HG03103 (cell line): ENCODE data around the gene SLC24A4.
A peak's percentile ranks its signal among the peaks of the same experiment; 100 is the strongest.
"Not testable (repeated sequence)": the region's sequence is repeated elsewhere in the genome, so short reads cannot be mapped to it uniquely, and the experiment has no call there.

ENCODE experiments used
- ATAC-seq: cut with Tn5 transposase; IDR thresholded peaks from one replicate; pipeline ENCODE4 v1.9.1; 2021; ENCODE audit warnings: low read depth; ENCODE audit not compliant: unreplicated experiment

The SLC24A4 gene

DNA sequence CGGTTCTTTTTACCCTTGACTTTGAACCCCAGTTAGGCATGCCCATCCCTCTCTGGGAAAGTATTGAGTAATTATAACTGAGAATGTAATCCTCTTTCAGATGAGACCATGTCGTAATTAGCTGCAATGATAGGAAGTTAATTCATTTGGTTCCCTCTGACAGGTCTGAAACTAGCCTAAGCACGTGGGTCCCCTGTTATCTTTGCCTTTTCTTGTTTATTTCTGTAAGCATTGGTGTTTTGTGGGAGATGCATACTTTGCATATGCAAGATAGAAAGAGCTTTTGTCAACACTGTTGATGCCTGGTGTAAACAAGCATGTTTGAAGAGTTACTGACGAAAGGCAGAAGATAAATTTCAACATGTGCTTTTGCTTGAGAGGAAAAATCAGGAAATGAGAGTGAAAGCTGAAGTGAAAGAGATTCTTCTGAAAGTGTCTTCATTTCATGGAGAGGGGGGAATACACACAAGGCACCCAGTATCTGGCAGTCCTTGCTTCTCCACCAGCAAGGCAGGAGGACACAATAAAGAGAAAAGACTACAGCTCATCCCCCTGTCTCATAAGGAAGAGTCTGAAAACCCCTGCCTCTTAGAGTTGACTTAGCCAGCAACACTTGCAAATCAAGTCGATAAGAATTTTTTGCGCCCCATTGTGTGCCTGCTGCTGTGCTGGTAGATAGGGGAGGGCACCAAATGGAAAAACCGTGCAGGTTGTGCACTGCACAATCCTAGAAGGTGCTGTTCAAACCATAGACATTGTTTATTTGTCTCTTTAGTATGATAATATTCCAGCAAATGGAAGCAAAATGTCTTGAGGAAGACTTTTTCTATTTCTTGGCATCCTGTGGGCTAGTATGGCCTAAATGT lies 77.8 kb downstream of the SLC24A4 start:
- peak; percentile 69 for ATAC-seq

DNA sequence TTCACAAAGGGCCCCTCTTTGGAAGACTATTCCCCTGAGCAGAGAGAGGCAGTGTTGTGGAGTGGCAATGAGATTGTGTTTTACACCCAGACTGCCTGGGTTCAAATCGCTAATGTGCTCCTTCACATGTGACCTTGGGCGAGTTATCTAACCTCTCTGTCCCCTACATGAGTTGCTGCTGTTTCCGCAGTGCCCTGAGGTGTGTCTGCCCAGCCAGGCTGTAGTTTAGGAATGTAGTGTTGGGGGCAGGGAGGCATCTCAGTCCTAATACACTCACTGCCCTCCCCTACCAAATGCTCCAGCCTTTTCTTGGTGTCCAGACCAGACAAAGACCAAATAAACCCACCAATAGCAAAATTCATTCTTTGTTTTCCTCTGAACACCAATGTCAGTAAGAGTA lies 78.6 kb downstream of the SLC24A4 start:
- ATAC-seq = no peak

DNA sequence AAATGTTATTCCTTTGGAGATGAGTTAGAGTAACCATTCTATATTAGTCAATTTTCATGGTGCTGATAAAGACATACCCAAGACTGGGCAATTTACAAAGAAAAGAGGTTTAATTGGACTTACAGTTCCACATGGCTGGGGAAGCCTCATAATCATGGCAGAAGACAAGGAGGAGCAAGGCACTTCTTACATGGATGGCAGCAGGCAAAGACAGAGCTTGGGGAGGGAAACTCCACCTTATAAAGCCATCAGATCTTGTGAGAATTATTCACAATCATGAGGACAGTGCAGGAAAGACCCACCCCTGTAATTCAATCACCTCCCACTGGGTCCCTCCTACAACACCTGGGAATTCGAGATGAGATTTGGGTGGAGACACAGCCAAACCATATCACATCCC lies 79.5 kb downstream of the SLC24A4 start:
- ATAC-seq = not testable (repeated sequence)

DNA sequence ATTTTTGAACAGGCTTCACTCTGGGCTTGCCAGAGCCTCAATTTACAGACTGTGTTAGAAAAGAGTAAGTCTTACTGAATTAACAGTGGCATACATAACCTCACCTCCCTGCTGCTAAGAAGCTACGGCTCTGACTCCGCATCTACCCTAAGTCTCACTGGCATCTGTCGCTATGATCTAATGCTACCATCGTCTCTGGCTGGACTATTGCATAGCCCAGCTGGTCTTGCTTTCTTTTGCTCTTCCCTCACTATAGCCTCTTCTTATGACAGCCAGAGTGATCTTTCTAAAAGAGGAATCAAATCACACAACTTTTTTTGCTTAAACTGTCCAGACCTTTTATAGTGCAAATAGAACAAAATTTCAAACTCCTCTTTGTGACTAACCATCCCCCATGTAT lies 81.1 kb downstream of the SLC24A4 start:
- no peak for ATAC-seq

DNA sequence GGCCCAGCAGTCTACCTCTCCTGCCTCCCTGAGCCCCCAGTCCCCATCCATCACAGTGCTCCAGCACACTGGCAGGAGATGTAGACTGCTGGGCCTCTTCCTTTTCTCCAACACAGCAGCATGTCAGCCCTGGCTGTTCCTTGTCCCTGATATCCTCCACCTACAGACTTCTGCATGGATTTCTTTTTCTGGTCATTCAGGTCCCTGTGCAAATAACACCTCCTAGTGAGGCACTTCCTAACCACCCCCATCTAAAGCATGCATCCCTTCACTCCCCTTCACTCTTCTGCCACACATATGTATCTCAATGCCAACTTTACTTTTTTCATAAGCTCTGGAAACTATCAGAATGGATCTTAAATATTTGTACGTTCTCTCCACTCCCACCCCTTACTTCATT lies 81.5 kb downstream of the SLC24A4 start:
- ATAC-seq = no peak

DNA sequence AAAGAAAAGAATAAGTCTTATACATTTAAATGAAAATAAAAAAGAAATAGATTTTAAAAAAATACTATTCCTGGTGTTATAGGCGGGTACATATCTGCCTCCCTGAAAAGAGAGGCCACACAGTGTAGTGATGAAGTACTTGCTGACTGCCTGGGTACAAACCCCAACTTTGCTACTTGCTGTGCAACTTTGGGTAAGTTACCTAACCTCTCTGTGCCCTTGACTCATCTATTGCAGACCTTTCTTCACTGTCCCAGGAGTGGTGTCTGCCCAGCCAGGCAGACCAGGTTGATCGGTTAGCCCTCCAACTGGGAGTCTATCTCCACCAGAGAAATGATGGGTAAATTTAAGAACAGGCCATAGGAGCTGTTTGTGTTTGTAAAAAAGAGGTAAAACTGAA lies 82.0 kb downstream of the SLC24A4 start:
- no peak for ATAC-seq

DNA sequence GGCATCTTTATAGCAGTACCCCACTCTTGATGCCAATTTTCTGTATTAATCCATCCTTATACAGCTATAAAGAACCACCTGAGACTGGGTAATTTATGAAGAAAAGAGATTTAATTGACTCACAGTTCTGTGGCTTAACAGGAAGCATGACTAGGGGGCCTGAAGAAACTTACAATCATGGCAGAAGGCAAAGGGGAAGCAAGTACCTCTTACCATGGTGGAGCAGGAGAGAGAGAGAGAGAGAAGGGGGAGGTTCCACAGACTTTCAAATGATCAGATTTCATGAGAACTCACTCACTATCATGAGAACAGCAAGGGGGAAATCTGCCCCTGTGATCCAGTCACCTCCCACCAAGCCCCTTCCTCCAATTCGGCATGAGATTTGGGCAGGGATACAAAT lies 84.4 kb downstream of the SLC24A4 start:
- no peak for ATAC-seq

DNA sequence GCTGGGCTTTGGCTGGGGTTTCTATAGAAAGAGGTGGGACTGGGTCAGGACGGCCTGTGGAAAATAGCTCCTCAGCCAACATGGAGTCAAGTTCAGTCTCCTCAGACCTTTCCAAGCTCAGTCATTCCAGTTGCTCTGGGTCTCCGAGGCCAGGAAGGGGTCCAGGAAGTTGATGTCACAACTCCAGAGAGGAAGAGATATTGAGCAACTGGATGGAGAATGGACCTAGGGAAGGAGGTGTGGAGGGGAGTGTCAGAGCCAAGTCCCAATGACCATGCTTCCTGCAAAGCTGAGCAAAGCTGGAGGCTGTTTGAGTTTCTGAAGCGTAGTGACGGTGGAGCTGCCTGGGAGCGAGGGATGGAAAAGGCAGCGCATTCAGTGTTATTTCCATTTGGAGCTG lies 86.1 kb downstream of the SLC24A4 start:
- ATAC-seq = no peak

DNA sequence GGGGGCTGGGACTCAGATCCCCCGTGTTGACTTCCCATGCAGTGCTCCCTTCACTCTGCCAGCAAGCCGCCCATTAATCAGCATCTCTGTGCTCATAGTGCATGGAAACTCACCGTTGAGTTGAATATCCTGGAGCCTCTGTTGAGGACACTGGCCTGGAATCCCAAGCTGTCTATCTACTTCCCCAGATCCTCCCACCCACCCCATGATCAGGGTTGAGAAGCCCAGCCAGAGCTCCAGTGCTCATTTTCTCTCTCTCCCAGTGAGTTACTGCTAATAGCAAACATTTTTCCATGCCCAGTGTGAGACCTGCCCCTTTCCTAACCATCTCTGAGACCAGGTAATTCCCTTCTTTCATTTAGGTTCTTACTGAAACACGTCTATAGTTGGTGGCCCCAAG lies 88.2 kb downstream of the SLC24A4 start:
- no peak for ATAC-seq

DNA sequence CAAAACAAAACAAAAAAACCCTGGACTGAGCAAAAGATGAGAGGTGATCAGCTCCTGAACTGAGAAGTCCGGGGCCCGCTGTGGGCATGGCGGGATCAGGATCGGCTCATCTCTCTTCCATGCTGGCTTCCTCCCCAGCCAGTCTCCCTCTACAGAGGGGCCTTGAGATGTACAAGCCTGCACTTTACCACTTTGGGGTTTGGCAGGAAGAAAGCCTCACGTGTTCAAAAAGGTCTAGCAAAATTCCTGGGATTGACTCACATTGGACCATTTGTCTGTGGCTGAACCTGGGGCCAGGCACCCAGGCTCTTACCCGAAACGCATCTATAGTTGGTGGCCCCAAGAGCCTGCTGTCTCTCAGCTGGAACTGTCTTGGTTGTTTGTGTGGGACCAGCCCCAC lies 89.0 kb downstream of the SLC24A4 start:
- ATAC-seq = no peak

DNA sequence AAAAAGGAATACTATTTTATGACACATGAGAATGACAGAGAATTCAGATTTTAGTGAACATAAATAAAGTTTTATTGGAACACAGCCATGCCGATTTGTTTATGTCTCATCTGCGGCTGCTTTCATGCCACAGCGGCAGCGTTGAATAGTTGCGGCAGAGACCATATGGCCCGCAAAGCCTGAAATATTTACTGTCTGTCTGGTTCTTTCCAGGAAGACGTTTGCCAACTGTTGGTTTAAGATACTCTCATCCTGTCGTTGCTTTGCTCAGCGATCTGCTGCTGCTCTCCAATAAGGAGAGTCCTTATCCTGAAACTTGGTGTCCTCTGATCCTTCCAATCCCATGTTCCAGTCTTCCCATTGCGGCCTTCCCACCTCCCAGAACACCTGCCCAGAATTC lies 89.9 kb downstream of the SLC24A4 start:
- no peak for ATAC-seq

DNA sequence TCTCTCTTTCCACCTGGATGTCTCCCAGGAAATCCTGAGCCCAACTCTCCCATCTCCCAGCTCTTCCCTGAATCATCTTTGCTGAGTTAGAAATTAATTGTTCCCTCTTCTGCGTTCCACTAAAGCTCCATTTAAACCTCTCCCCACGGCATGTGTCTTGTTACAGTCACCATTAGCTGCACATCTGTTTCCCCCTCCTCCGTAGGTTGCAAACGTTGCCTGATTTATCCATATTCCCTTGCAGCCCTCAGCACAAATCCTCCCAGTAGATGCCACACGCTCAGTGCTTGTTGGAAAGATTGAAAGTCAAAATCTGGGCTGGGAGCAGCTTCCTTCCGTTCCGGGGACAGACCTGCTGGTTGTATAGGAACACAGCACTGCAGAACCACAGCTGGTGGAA lies 90.4 kb downstream of the SLC24A4 start:
- ATAC-seq = no peak

DNA sequence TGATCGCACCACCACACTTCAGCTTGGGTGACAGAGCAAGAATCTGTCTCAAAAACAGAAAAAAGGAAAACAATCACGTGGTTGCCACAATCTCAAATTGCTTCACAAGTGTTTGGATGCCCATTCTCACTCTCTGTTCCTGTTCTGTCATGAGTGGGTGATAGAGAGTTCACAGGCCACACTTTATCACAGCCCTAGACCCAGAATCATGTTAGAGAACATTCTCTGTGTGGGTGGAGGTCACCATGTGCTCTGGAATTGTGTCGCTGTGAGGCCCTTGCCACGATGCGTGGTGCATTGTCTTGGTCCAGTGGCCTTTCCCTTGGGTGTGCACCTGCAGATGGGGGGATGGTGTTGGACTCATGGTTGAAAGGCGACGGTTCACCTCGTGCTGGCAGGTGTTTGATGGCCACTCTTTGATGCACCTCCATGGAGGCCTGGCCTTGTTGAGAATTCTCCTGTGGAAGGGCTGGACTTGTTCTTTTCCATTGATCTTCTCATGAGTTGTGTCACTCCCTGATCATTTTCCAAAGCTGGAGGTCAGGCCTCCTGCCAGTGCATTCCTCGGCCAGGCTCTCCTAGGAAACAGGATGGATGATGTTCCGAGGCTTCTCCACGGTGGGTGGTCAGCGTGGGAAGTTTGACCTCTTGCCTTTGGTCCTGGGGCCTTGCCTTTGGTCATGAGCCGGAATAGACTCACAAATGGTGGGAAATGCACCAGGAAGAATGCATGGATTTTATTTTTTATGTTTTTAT lies 91.9 kb downstream of the SLC24A4 start:
- ATAC-seq = no peak

DNA sequence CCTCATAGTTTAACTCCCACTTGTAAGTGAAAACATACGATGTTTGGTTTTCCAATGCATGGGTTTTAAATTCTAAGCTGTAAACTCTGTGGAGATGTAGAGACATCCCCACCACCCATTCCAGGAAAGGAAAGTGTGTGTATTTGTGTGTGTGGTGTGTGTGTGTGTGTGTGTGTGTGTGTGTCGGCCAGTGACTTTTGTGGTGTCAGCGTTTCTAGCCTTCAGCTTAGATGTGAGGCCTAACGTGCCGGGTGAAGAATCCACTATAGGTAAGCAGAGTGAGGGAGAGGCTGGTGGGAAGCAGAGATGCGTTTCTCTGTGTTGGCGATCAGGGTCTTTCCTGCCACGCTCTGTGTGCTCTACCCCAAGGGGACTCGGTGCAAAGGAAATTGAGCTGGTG lies 93.0 kb downstream of the SLC24A4 start:
- no peak for ATAC-seq

DNA sequence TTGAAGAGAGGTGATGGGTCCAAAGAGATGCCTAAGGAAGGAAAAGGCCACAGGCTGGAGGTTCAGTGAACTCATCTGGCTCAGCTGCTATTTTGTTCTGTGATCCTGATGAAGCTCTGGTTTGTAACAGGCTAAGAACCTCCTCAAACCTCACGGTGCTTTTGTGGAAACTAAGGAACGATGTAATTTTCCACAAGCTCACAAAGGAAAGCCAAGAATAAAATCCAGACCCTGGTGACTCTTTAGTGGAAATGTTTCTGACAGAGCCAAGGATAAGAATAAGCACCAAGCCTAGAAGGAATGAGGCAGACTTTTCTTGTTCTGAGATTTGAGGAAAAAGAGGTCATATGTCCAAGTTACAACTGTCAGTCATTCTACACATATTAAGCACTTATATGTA lies 93.6 kb downstream of the SLC24A4 start:
- ATAC-seq = no peak

DNA sequence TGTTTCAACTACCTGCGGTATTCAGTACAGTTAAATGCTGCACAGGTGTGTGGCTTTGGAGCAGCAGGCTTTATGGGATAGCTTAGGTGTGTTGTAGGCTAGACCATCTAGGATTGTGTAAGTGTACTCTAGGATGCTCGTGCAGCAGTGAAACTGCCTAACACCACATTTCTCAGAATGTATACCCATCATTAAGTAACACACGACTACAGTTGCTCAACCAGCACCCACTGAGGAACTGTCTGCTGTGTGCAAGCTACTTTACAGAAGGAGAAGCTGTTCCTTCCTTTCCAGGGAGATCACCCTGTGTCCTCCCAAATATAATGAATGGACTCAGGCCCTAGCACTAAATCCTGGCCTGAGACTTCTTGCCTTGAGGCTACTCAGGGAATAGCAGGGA lies 94.8 kb downstream of the SLC24A4 start:
- no peak for ATAC-seq

DNA sequence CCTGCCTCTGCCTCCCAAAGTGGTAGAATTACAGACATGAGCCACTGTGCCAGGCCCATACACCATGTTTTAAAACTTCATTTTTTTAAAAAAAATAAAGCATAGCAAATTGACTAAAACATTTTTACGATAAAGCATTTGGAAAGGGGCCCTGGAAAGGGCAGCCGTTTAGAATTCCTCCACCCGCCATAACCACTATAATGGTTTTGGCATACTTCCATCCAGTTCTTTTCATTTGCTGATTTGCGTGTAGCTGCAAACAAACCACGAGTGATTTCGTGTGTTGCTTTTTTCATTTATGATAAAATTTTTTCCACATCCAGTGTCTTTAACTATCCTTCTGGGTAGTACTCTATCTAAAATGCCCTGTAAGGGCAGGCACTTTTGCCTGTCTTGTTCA lies 98.8 kb downstream of the SLC24A4 start:
- no peak for ATAC-seq

DNA sequence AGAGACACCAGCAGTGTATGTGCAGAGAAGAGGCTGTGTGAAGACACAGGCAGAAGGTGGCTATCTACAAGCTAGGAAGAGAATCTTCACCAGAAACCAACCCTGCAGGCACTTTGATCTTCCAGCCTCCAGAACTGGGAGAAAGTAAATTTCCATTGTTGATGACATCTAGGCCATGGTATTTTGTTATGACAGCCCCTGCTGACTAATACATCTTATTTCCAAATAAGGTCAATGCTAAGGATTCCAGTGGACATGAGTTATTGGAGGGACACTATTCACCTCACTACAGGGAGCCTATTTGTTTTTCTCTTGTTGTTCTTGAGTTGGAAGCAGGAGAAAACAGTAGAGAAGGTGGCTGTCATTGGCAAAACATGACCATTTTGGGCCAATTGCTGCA lies 102.1 kb downstream of the SLC24A4 start:
- ATAC-seq = no peak

DNA sequence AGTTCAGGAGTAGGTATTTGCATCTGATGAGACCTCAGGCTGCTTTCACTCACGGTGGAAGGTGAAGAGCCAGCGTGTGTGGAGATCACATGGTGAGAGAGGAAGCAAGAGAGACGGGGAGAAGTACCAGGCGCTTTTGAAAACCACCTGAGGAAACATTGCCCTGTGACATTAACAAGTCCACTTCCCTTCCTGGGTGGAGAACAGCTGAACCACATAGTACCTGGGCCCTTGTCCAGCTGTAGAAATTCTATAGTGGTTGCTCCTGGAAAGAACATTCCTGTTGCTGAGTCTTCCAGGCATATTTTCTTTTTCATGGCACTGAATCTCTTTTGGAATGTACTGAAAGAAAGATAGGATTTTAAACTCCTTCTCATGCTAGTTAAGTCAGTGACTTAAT lies 103.3 kb downstream of the SLC24A4 start:
- no peak for ATAC-seq

DNA sequence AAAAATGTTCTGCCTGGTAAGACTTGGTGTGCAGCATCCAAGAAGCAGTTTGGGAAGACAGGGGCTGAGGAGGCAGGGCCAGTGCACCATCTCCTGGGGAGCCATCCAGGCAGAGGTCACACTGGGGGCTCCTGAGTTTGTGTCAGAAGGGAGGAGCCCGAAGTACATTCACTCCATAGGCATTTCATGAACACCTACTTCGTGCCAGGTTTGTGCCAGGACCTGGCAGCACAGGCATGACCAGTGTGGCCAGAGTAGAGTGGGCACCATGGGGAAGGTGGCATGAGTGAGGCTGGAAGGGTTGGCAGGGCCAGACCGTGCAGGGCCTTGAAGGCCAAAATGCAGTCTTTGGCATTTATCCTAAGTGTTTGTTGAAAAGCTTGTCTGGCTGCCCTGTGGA lies 104.1 kb downstream of the SLC24A4 start:
- no peak for ATAC-seq

DNA sequence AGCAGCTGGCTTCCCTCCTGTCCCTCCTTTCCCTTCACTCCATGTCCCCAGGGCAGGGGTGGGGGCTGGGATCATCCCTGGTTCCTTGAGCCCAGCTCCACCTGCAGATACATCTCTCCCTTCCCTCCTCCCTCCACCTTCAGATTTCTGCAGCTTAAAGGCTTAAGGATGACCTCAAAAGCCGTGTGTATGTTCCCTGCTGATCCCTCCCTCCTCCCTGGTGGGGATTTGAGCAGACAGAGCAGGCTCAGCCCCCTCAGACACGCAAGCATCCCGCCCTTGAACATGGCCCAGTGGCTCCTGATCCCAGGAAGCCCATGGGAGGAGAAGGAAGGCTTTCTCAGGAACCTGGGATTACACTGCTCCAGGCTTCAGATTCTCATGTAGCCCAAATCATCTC lies 107.7 kb downstream of the SLC24A4 start:
- no peak for ATAC-seq

DNA sequence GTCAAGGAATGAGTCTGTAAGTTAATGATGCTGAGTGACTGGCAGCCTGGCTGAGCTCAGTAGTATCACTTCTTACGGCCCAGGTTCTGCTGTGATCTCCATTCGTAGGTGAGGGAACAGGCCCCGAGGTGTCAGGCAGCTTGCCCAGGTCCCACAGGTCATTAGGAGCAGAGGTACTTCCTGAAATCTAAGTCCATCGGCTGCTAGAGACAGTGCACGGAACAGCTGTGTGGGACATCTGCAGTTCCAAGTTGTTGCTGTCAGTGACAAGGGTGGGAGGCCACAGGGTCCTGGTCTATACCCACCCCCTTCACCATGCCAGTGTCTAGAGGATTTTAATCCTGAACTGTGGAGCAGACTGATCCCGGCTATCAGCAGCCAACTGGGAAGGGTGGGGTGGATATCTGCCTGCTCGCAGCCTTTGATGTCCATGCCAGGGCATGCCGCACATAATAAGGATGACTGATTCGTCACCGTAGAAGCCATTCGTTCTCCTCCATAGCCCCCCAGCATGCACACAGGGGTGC lies 108.3 kb downstream of the SLC24A4 start:
- ATAC-seq = no peak
